Stimulated activated CD8-positive, alpha-beta memory T cell treated with anti-CD3 and anti-CD28 coated beads, Interleukin-15, amount 100 ng/mL, for 48 hours (primary cell): ENCODE data around the gene EIF1.
"Not testable (repeated sequence)": the region's sequence is repeated elsewhere in the genome, so short reads cannot be mapped to it uniquely, and the experiment has no call there.

Source experiments
- DNase-seq, 2 donors: peaks; one replicate each; pipeline ENCODE4 v3.0.0-alpha.2; 2020; ENCODE audit warnings: low read depth in 2 of 2

EIF1 gene

DNA sequence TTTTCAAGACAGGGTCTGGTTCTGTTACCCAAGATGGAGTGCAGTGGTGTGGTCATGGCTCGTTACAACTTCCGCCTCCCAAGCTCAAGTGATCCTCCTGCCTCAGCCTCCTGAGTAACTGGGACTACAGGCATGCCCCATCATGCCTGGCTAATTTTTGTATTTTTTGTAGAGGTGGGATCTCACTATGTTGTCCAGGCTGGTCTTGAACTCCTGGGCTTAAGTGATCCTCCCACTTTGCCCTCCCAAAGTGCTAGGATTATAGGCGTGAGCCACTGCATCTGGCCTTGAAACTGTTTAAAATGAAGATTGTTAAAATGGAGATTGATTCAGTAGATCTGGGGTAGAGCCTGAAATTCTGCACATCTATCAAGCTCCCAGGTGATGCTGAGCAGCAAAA is 12.2 kb downstream of the EIF1 start:
- not testable (repeated sequence) for DNase-seq

DNA sequence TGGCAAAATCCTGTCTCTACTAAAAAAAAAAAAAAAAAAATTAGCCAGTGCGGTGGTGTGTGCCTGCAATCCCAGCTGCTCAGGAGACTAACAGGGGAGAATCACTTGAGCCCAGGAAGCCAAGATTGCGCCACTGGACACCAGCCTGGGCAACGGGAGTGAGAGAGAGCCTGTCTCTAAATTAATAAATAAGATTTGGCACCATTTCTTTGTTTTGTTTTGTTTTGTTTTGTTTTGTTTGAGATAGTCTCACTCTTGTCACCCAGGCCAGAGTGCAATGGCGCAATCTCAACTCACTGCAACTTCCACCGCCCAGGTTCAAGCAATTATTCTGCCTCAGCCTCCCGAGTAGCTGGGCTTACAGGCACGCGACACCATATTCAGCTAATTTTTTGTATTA is 14.0 kb downstream of the EIF1 start:
- DNase-seq = no peak

DNA sequence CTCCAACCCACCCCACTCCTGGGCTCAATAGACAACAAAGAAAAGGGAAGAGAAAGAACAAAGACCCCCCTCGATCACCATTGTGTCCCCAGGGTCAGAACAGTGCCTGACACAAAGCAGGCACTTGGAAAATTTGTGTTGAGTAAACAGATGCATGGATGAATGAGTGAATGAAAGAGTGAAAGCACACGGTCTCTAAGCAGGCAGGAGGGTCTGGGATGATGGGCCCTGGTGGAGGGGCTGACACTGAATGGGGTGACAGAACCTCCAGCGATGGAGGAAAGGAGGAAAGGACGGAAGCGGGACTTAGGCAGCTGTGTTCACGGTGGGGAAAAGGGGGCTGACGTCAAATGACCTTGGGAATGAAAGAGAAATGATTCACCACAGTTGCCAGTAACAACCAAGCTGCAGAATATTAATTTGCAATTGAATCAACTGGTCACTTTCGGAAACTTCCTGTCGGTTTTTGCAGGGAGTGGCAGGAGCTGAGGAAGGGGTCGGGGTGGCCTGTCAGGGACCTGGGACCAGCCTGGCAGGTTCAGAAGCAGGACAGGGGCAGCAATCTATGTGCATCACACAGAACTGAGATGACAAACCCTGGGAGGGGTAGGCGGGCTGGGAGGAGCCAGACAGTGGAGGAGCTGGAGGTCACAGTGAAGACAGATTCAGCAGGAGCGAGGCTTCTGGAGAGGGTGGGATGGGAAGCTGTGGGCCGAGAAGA is 16.7 kb downstream of the EIF1 start:
- DNase-seq = no peak

DNA sequence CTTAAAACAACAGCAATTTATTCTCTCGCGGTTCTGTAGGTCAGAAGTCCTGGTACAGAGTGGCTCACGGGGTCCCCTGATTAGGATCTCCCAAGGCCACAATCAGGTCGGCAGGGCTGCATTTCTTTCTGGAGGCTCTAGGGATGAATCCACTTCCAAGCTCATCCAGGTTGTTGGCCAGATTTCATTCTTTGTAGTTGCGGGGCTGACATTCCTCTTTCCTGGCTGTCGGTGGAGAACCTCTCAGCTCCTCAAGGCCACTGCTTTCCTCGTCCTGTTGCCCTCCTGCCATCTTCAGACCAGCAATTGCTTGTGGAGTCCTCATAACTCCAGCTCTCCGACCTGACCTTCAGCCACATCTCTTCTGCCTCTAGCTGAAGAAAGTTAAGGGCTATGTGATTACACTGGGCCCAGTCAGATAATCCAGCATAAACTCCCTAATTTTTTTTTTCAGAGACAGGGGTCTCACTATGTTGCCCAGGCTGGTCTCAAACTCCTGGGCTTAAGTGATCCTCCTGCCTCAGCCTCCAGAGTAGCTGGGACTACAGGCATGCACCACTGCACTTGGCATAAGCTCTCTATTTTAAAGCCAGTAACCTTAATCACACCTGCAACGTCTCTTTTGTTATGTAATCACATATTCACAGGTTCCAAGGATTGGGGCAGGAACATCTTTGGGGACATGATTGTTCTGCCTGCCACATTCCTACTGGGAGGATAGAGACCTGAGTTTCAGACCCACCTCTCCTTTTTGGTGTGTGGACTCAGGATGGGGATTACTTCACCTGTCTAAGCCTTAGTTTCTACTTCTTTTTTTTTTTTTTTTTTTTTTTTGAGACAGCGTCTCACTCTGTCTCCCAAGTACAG is 19.4 kb downstream of the EIF1 start:
- no peak for DNase-seq

DNA sequence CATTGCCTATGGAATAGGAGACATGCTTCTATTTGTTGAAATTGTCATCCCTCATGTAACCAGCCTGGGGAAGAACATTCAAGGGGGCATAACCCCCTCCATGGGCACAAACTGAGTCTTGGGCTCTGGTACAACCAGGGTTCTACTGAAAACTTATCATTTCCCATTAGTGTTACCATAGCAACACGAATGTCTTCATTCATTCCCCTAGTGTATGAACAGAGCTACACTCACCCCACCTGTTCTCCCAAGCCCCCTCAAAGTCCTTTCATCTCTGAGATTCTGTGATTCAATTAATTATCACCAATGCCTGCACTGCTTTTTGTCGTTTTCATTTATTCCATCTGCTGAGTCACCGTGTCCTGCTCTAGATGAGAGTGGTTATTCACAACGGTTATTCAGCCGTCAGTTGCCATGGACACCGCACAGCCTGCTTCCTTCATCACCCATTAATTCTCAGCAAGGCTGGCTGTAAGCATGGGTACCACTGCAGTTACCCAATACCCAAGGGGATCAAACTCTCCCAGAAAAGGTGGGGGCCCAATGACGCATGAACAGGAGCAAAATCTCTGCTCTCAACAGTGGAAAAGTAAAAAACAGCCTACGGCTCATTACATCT is 21.9 kb downstream of the EIF1 start:
- DNase-seq = no peak

DNA sequence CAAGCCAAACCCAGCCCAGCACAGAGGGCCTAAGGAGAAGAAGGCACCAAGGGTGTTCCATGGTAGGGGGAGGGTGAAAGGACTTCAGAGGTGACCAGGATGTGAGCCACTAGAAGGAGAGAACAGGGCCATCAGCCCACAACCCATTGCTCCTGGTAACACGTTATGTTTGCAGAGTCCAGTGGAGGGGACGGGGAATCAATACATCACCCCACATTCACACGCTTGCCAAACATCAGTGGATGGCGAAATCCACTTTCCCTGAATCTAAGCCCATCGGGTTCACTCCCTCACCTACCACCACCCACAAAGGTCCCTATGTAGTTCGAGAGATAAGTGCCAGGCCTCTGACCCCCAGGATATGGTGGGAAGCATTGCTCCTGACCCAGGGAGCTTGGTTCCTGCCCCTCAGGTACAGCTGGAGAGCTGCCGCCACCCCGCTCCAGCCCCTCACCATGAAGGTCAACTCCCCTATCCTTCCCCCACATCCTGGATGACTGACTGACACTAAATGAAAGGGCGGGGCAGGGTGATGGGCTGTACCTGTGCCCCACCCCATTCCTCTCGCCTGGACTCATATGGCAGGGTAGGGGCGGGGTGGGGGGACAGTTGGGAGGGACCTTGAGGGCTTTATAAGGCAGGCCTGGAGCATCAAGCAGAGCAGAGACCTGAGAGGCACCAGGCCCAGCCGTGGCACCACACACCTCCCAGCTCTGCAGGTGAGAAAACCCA is 23.1 kb downstream of the EIF1 start, which contains the start of gene GAST:
GAST (plus strand) TSS at position 663 of the 732 bp plus-strand sequence. CDS start 3,106 bp downstream, outside the sequence.
- no peak for DNase-seq

DNA sequence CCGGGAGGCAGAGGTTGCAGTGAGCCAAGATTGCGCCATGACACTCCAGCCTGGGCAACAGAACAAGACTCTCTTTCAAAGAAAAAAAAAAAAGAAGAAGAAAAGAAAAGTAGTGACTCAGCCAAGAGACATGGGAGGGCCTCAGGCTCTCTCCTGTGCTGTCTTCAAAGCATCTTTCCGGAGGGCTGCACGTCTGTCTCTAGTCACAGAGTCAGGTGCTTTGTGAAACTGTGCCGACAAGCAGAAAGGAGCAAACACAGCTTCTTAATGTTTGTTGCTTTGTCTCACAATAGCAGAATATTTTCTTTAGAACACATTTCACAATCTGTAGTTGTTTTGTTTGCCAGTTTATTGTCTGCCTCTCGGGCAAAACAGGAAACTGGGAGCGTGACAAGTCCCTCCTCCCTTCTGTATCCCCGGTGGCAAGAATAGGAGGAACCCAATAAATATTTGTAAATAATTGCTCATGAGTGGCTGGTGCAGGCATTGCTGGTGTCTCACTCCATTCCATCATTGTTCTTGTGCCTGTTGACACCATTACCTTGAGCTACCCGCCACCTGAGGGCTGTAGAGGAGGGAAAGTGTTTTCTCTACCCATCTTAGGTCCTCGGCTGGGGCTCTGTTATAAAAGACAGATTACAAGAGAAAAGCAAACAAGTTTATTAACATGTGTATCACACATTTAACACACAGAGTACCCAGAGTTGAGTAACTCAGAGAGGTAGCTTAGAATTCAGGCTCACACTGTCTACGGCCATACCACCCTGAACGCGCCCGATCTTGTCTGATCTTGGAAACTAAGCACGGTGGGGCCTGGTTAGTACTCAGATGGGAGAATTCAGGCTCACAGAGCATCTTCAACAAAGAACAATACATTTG is 29.0 kb downstream of the EIF1 start:
- DNase-seq = no peak

DNA sequence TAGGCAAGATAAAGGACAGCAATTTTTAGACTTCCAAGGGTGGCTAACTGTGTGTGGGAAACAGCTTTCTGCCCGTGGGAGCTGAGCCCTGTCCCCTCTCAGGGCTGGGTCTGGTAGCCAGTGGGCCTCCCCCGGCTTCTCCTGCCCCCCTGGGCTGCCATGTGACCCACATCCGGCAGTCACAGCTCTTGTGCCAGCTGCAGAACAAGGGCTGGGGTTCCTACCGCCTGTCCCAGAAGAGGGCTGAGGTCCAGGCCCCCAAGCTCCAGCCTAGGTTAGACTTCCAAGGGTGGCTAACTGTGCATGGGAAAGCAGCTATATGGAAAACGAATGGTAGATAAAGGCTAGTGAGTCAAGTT is 29.6 kb downstream of the EIF1 start:
- no peak for DNase-seq

DNA sequence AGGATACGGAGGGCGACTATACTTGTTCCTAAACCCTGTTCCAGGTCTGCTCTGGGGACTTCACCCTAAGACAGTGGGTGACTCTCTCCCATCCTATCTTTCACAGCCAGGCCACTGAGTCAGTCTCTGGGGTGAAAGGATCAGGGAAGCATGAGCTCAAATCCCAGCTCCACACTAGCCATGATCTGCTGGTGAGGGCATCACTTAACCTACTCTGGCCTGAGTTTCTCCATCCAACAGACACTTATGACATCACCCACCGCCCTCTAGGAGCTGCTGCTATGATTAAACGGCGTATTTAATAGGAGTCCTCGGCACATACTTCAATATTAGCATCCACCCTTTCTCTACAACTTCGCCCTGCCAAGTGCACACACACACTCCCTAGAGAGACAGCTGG is 33.5 kb downstream of the EIF1 start:
- DNase-seq = no peak

DNA sequence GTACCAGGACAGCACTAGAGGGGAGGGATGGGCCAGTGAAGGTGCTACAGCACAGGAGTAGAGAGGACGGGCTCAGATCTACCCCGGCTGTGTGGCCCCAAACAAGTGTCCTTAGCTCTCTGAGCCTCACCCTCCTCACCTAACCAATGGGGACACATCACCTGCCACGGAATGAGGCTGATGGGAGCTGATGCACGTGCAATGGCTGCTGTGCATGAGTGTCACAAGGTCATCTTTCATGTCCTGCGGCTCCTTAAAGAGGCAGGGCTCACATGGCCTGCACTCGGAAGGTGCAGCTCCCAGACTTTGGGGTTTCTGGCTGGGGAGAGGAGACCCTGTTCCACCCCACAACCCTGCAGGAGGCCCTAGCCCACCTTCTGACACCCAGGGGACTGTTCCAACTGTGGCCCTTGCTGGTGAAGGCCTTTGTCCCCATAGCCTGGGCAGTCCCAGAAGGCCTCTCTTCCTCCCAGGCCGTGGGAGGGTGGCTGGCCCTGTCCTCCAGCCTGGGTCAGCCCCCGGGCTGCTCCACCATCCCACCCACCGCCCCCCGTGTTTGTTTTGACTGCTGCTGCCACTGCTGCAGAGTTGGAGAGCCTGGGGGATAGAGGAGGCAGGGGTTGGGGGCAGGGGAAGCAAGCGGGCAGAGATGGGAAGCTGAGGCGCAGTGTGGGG is 35.3 kb downstream of the EIF1 start:
- no peak for DNase-seq

DNA sequence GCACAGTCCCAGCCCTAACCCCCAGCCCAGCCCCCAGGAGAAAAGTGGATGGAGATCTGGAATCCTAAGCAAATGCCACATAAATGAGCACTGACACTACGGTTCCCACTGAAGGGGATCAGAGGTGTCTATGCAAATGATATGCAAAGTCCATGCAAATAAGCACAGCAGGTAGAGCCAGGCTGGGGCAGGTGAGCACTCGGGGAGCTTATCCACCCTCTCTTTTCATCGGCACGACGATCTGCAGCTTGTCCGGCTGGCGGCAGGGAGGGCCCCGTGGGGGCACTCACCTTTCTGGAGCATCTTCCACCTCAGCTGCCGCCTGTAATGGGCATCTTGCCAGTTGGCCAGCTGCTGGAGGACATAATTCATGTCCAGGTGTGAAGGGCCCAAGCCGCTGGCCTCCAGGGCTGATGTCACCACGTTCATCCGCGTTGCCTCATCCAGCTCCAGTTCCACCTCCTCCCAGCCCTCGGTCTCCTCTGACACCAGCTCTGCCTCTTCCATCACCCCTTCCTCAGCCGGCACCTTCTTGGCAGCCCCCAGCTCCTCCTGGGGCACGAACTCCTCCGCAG is 35.9 kb downstream of the EIF1 start:
- no peak for DNase-seq

DNA sequence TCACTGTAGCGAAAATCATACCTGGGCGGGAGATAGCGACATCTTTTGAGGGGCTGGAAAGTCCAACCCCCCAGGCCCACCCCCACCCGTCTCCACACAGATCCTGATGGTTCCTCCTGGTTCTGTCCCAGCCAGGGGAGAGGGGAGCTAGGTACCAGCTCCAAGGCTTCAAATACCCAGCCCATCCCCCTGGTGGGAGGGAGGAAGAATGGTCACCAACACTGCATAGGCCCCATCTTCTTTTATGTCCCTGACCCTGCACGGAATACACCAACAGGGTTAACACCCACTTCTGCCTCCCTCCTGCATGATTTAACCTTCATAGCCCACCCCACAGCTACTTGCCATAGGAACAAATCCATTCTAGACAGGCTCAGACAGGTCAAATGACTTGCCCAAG is 36.4 kb downstream of the EIF1 start:
- DNase-seq = no peak

DNA sequence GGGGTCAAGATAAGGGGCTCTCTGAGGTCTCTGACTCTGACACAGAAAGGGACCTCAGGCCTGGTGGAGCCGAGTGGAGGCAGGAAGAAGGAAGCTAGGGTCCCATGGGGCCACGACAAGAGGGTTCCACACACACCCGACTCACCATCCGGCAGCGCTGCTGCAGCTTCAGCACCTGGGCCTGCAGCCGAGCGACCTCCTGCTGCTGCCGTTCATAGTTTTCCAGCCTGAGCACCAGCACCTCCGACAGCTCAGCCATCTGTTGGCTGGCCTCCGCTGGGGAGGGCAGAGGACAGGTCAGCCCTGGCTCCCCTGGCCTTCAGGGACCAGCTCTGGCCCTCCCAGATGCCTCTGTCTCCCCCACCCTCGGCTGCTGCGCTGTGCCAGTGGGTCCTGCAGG is 39.4 kb downstream of the EIF1 start:
- no peak for DNase-seq

DNA sequence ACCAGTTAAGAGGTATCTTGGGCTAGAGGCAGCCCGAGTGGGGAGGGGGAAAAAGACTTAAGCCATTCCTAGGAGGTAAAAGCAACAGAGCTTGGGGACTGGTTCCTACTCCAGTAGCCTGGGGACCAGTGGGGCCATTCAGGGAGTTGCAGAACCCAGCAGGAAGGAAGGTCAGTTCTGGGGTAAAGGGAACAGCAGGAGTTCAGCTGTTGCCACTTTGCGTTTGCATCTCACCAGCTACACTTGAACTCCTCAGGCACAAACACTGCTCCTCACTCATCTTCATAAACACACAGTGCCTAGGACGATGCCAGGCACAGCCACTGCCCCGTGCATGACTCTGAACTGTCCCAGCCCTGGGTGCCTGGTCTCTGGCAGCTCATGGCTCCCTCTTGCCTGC is 41.8 kb downstream of the EIF1 start:
- no peak for DNase-seq

DNA sequence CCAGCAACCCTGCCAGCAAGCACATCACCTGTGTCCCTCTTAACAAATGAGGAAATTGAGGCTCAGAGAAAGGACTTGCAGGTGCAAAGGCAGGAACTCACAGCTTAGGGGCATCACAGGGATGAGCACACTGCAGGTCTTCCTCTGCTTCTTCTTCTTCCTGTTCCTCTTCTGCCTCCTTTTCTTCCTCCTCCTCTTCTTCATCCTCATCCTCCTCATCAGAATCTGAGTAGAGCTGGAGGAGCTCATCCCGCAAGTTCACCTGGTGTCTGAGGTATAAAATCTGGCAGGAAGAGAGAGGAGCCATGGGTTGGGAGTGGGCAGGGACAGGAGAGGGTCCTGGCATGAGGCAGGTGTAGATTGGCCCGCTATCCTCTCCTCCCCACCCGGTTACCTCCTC is 43.2 kb downstream of the EIF1 start:
- no peak for DNase-seq

DNA sequence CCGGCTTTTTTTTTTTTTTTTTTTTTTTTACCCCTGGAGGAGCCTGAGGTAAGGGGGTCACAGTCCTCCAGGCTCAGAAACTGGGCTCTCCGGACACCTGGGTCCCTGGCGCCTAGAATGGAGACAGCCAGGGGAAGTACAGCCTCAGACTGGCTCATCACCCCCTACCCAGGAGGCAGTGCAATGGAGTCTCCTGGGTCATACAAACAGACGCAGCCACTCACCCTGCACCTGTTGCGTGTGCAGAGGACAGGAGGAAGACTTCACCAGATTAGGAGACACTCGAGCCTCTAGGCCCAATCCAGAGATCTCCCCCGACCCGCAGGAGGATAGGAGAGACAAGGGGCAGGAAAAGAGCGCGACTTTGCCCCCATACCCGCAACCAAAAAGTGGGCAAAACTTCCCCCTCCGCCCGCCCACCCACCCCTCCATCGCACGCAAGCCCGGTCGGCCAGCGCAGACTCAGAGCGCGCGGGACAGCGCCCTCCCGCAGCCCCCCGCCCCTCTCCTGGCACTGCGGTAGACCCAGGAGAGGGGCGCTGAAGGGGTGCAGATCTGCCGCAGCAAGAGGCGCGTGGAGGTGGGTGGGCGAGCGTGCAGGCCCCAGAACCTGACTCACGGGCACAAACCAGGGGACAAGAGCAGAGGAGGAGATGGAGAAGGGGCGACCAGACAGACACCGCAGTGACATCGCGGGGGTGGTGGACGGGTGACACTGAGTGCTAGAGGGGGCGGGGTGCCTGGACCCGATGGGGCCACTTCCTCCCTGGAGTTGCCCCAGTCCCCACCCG is 44.9 kb downstream of the EIF1 start:
- DNase-seq = no peak

DNA sequence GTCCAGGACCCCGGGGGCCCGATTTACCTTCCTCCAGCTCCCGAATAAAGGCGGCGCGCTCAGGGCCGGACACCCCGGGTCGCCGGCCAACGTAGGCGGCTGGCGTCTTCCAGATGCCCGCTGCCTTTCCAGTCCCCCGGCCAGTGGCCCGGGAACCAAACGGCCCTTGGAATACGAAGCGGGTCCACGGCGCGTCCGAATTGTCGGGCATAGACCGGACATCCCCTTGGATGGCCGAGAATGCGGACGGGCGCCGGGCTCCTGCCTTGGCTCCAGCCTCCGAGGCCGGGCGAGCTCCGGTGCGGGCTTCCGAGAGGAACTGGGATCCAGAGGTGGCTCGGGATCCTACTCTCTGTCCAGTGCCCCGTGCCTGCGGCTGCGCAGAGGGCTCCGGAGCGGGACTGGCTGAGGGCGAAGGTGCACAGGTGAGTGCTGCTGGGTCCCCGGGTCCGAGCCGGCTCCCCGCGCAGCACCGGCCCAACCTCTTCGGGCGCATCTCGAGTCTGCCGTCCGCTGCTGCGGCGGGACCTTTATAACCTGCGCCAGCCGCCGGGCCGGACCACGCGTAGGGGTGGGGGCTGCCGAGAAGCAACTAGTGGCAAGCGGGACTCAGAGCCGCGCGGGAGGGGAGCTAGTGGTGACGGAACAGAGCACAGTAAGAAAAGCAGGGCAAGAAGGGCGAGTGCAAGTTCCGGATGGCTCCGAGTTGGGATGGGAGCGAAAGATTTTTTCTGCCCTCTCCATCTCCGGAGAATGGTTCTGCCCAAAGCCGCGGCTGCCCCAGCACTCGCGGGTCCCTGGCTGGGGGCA is 45.7 kb downstream of the EIF1 start, which contains the start of gene HAP1:
HAP1 (minus strand) TSS at position 505 of the 810 bp plus-strand sequence; CDS start at position 496, 9 bp downstream.
- DNase-seq = no peak

DNA sequence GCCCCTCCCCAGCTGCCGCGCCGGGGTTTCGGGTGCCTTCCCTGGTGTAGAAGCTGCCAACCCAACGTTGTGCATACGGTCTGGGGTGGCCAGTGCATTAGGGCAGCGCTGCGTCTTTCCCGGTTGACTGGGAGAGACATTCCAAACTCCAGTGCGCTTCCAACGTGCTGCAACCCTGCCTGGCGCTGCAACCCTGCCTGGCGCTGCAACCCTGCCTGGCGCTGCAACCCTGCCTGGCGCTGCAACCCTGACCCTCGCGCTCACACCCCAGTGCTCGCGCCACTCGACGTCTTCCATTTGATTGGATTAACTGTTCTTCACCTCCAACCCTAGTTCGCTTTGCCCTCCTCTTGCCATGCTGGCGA is 46.2 kb downstream of the EIF1 start:
- DNase-seq = no peak
